Measurements from ENCODE around the gene PPY. TPM values are rescaled to one million over a fixed set of nuclear protein-coding genes. Genes with fewer than 3 reads are reported as not detected.

The PPY gene
- polyA plus RNA-seq: not detected

GRCh38 chr17:43942051-43942685, at the start of gene PPY:
PPY (minus strand) TSS chr17:43942476; CDS start chr17:43941654, 822 bp downstream.
- H3K27ac Mint-ChIP-seq: no peak within 1 kb of the TSS

GRCh38 chr17:43988301-43988700, 46.0 kb upstream of the PPY start:
- peaks cover 21% of the 10 kb centered on the region for H3K27me3 Mint-ChIP-seq
- H3K27ac Mint-ChIP-seq: no peak overlapping the region
- H3K4me3 Mint-ChIP-seq: no peak overlapping the region
- no peaks in the 10 kb centered on the region for H3K36me3 Mint-ChIP-seq
- H3K9me3 Mint-ChIP-seq: no peaks in the 10 kb centered on the region
- peaks cover 1 to 5% (median 1%) of the 10 kb centered on the region in 3 donors for H3K4me1 Mint-ChIP-seq

More at GRCh38 chr17:43942051-43942685, at the start of gene PPY:
- Mint-ChIP-seq H3K9me3 (no peaks in the 10 kb centered on the region), H3K4me1 (peaks cover 0 to 2% (median 0%) of the 10 kb centered on the region in 3 donors), H3K36me3 (peaks cover 4% of the 10 kb centered on the region), H3K4me3 (no peak within 1 kb of the TSS), H3K27me3 (peaks cover 15% of the 10 kb centered on the region)

- H3K36me3 Mint-ChIP-seq: no peaks in the 10 kb centered on the region
- no peaks in the 10 kb centered on the region for H3K9me3 Mint-ChIP-seq
- H3K27ac Mint-ChIP-seq: peak overlapping the region in 1 of 3 donors; percentile 20
- no peak overlapping the region for H3K4me3 Mint-ChIP-seq
- peaks cover 30% of the 10 kb centered on the region for H3K27me3 Mint-ChIP-seq
- H3K4me1 Mint-ChIP-seq: peaks cover 1 to 5% (median 1%) of the 10 kb centered on the region in 3 donors
These were observed 45.1 kb upstream of the PPY start for GRCh38 chr17:43987131-43988021.

GRCh38 chr17:43986225-43986981, 44.1 kb upstream of the PPY start:
- Mint-ChIP-seq H3K27me3 (peaks cover 40% of the 10 kb centered on the region), H3K9me3 (no peaks in the 10 kb centered on the region), H3K4me1 (peaks cover 1 to 5% (median 1%) of the 10 kb centered on the region in 3 donors), H3K27ac (peak overlapping the region in 1 of 3 donors; percentile 19), H3K36me3 (no peaks in the 10 kb centered on the region), H3K4me3 (no peak overlapping the region)

GRCh38 chr17:43984521-43984920, 42.2 kb upstream of the PPY start:
- no peaks in the 10 kb centered on the region for H3K9me3 Mint-ChIP-seq
- H3K27me3 Mint-ChIP-seq: peaks cover 42% of the 10 kb centered on the region
- peaks cover 1% of the 10 kb centered on the region for H3K36me3 Mint-ChIP-seq
- peak overlapping the region in 1 of 4 donors; percentile 27 for H3K4me3 Mint-ChIP-seq
- no peak overlapping the region for H3K27ac Mint-ChIP-seq
- H3K4me1 Mint-ChIP-seq: peaks cover 1 to 5% (median 1%) of the 10 kb centered on the region in 3 donors

GRCh38 chr17:43983515-43984411, 41.5 kb upstream of the PPY start:
- Mint-ChIP-seq H3K36me3 (peaks cover 1% of the 10 kb centered on the region), H3K27me3 (peaks cover 45% of the 10 kb centered on the region), H3K9me3 (no peaks in the 10 kb centered on the region), H3K4me3 (peak overlapping the region in 3 of 4 donors; percentile 12 to 47 (median 27)), H3K27ac (no peak overlapping the region), H3K4me1 (peaks cover 1 to 5% (median 1%) of the 10 kb centered on the region in 3 donors)

- H3K27me3 Mint-ChIP-seq: peaks cover 49% of the 10 kb centered on the region
- H3K9me3 Mint-ChIP-seq: peaks cover 0 to under 1% (median 0%) of the 10 kb centered on the region in 3 donors
These were observed 40.9 kb upstream of the PPY start for GRCh38 chr17:43983196-43983514.

GRCh38 chr17:43982171-43982570, 39.9 kb upstream of the PPY start:
- H3K27me3 Mint-ChIP-seq: peaks cover 48% of the 10 kb centered on the region

More at GRCh38 chr17:43983196-43983514, 40.9 kb upstream of the PPY start:
- Mint-ChIP-seq H3K27ac (no peak overlapping the region), H3K4me3 (peak overlapping the region in 1 of 4 donors; percentile 47), H3K4me1 (peaks cover 1 to 5% (median 1%) of the 10 kb centered on the region in 3 donors), H3K36me3 (peaks cover 1% of the 10 kb centered on the region)

GRCh38 chr17:43979671-43980070, 37.4 kb upstream of the PPY start:
- Mint-ChIP-seq H3K4me1 (peaks cover 0 to 1% (median 0%) of the 10 kb centered on the region in 3 donors), H3K36me3 (peaks cover 1% of the 10 kb centered on the region), H3K27me3 (peaks cover 41% of the 10 kb centered on the region), H3K4me3 (no peak overlapping the region), H3K27ac (no peak overlapping the region), H3K9me3 (peaks cover 0 to 2% (median 0%) of the 10 kb centered on the region in 3 donors)

More at GRCh38 chr17:43982171-43982570, 39.9 kb upstream of the PPY start:
- Mint-ChIP-seq H3K36me3 (peaks cover 1% of the 10 kb centered on the region), H3K27ac (no peak overlapping the region), H3K9me3 (peaks cover 0 to 2% (median 0%) of the 10 kb centered on the region in 3 donors), H3K4me1 (peaks cover 0 to 5% (median 1%) of the 10 kb centered on the region in 3 donors), H3K4me3 (no peak overlapping the region)

GRCh38 chr17:43979011-43979410, 36.7 kb upstream of the PPY start:
- H3K4me1 Mint-ChIP-seq: peaks cover 0 to 1% (median 0%) of the 10 kb centered on the region in 3 donors
- H3K36me3 Mint-ChIP-seq: peaks cover 1% of the 10 kb centered on the region
- no peak overlapping the region for H3K27ac Mint-ChIP-seq
- H3K9me3 Mint-ChIP-seq: peaks cover 0 to 2% (median 0%) of the 10 kb centered on the region in 3 donors
- peaks cover 34% of the 10 kb centered on the region for H3K27me3 Mint-ChIP-seq
- no peak overlapping the region for H3K4me3 Mint-ChIP-seq

- Mint-ChIP-seq H3K4me3 (no peak overlapping the region), H3K4me1 (no peaks in the 10 kb centered on the region), H3K36me3 (peaks cover 1% of the 10 kb centered on the region), H3K9me3 (peaks cover 0 to 2% (median 0%) of the 10 kb centered on the region in 3 donors), H3K27me3 (peaks cover 29% of the 10 kb centered on the region), H3K27ac (no peak overlapping the region)
These were observed 35.8 kb upstream of the PPY start for GRCh38 chr17:43978078-43978477.

GRCh38 chr17:43976963-43977837, 34.9 kb upstream of the PPY start:
- H3K4me1 Mint-ChIP-seq: no peaks in the 10 kb centered on the region
- H3K27me3 Mint-ChIP-seq: peaks cover 21% of the 10 kb centered on the region
- H3K4me3 Mint-ChIP-seq: no peak overlapping the region
- H3K36me3 Mint-ChIP-seq: peaks cover 1% of the 10 kb centered on the region
- peaks cover 0 to 2% (median 0%) of the 10 kb centered on the region in 3 donors for H3K9me3 Mint-ChIP-seq
- no peak overlapping the region for H3K27ac Mint-ChIP-seq

- no peaks in the 10 kb centered on the region for H3K4me1 Mint-ChIP-seq
- H3K27me3 Mint-ChIP-seq: peaks cover 10% of the 10 kb centered on the region
- H3K36me3 Mint-ChIP-seq: no peaks in the 10 kb centered on the region
- no peak overlapping the region for H3K27ac Mint-ChIP-seq
- no peak overlapping the region for H3K4me3 Mint-ChIP-seq
- H3K9me3 Mint-ChIP-seq: peaks cover 0 to 3% (median 0%) of the 10 kb centered on the region in 3 donors
These were observed 33.6 kb upstream of the PPY start for GRCh38 chr17:43975898-43976297.

Data from IgD-negative memory B cell (primary cell).